Stimulated activated naive CD4-positive, alpha-beta T cell (primary cell): ENCODE results near the gene HCN2.

Experiments used
- DNase-seq, 6 experiments: peaks; one replicate each; lab custom pipeline; 2025; lab: John Stamatoyannopoulos, UW

HCN2 gene

DNA sequence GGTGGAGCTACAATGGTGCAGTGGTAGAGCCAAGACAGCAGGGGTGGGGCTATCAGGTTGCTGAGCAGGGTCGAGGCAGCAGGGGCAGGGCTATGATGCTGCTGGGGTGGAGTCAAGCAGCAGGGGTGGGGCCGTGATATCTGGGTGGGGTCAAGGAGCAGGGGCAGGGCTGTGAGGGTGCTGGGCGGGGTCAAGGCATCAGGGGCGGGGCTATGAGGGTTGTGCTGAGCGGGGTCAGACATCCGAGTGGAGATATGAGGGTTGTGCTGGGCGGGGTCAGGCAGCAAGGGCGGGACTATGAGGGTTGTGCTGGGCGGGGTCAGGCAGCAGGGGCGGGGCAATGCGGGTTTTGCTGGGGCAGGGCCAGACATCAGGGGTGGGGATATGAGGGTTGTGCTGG lies 14.7 kb downstream of the HCN2 start:
- peak in 3 of 6 experiments; percentile 17 to 37 (median 22) for DNase-seq

DNA sequence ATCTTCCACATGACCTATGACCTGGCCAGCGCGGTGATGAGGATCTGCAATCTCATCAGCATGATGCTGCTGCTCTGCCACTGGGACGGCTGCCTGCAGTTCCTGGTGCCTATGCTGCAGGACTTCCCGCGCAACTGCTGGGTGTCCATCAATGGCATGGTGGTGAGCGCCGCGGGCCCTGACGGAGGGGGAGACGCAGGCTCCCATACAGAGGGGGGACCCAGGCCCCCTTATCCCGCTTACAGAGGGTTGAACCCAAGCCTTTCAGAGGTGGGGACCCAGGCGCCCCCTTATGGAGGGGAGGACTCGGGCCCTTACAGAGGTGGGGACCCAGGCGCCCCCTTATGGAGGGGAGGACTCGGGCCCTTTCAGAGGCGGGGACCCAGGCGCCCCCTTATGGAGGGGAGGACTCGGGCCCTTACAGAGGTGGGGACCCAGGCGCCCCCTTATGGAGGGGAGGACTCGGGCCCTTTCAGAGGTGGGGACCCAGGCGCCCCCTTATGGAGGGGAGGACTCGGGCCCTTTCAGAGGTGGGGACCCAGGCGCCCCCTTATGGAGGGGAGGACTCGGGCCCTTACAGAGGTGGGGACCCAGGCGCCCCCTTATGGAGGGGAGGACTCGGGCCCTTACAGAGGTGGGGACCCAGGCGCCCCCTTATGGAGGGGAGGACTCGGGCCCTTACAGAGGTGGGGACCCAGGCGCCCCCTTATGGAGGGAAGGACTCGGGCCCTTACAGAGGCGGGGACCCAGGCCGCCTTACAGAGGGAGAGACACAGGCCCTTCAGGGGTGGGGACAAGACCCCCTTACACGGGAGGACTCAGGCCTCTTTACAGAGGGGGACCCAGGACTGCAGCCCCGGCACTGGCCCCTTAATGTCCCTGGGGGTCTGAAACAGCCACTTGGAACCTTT lies 15.6 kb downstream of the HCN2 start:
- peak in 1 of 6 experiments; percentile 34 for DNase-seq

DNA sequence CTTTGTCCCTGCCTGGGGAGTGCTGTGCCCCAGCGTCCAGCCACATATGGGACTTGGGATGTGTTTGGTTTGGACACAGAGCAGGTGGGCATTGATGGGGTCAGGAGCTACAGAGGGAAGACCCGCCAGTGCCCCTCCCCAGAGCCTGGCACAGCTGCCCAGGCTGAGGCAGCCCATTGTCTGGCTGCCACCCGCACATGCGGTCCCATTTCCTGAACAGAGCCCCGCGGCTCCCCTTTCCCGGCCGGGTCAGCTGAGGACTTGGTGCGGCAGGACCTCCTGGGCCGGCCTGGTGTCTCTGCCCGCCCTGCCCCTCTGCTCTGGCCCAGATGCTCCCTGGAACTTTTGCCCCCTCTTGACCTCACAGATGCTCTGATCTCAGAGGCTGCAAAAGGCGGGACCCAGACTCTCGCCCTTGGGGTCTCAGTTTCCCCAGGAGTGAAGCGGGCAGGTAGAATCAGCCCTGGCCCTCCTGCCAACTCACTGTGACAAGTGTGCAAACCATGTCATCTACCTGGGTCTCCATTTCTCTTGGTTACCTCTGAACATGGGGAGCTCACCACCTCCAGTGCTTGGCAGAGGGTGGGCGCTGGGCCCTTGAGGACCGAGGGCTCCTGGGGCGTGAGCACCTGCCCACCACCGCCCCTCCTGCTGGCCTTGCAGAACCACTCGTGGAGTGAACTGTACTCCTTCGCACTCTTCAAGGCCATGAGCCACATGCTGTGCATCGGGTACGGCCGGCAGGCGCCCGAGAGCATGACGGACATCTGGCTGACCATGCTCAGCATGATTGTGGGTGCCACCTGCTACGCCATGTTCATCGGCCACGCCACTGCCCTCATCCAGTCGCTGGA lies 17.8 kb downstream of the HCN2 start:
- no peak for DNase-seq

DNA sequence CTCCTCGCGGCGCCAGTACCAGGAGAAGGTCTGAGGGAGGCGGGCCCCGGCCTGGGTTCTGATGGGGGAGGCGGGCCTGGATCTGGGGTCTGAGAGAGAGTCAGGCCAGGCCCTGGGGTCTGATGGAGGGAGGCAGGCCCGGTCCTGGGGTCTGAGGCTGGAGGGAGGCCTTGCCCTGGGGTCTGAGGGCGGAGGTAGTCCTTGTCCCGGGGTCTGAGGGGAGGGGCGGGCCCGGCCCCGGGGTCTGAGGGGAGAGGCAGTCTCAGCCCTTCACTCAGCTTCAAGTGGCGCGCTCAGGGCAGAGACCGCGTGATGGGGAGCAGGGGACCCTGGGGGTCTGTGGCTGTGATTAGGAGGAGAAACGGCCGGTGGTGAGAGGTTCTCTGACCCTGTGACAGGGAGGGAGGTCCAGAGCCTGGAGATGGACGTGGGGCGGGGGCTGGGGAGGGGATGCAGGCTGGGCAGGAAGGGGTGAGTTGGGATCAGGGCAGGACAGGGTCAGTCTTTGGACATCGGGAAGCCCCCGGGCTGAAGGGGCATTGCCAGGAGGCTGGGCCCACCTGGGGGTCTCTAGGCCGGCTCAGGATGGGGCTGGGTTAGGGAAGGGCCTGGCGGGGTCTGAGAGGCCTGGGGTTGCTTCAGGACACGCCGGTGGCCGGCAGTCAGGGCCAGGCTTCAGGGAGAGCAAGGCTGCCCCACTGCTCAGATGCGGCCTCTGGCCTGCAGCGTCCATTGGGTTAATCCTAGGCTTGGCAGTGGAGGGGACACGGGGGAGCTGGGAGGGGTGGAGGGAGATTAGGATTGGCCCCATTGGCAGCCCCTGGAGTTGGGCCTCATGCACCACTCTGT lies 18.7 kb downstream of the HCN2 start:
- no peak for DNase-seq

DNA sequence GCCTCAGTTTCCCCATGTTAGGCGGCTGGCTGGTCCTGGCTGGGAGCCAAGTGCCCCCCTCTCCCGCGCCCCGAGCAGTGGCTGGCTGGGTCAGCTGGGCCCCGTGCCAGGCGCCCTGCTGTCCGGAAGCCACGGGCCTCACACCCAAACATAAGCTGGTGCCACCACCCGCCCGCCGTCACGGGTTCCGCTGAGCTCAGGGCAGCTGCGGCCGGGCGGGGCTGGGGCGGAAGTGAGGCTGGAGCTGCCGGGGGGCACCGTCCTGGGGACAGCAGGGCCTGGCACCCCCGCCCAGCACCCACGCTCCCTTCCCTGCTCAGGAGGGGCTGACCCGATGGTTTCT lies 19.3 kb downstream of the HCN2 start:
- DNase-seq = no peak

DNA sequence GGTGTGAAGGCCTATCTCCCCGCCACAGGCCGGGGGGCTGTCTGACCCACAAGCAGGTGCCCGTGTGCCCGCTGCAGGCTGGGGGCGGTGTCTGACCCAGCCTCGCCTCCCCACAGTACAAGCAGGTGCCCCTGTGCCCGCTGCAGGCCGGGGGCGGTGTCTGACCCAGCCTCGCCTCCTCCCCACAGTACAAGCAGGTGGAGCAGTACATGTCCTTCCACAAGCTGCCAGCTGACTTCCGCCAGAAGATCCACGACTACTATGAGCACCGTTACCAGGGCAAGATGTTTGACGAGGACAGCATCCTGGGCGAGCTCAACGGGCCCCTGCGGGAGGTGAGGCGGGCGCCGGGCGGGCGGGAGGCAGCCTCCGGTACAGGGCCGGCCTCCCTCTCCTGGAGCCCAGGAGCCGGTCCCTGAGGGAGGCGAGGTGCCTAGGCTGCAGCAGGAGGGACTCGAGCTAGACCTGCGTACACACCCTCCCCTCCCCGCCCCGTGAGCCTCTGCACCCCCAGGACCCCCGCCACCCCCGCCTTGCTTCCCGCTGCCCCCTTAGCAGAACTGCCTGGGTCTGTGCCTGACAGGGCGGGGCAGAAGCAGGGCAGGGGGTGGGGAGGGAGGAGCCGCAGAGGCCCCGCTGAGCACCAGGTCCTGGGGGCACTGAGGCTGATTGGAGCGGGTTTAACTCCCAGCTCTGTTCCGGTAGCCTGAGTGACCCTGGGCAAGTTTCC lies 20.6 kb downstream of the HCN2 start:
- DNase-seq = peak in 4 of 6 experiments; percentile 16 to 37 (median 30)

DNA sequence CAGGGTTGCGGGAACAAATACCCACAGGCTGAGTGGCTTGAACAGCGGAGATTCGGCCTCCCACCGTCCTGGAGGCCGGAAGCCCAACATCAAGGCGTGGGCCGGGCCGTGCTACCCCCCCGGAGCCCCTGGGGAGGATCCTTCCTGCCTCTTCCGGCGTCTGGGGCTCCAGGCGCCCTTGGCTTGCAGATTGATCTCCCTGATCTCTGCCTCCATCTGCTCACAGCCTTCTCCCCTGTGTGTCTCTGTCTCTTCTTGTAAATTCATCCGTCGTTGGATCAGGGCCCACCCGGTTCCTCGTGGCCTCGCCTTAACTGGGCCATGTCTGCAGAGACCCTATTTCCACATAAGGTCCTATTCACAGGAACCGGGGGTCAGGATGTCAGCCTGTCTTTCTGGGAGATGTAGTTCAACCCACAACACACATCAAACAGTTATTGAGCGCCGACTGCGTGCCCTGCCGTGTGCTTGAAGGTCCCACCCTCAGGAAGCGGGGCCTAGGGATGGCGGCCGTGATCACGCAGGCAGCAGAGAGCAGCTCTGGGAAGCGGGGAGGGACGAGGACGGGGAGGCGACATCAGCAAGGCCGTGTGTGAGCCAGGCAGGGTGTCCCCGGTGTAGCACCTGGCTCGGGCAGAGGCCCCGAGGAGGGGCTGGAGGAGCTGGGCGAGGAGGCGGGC lies 21.3 kb downstream of the HCN2 start:
- peak; percentile 43 to 73 (median 56) for DNase-seq

DNA sequence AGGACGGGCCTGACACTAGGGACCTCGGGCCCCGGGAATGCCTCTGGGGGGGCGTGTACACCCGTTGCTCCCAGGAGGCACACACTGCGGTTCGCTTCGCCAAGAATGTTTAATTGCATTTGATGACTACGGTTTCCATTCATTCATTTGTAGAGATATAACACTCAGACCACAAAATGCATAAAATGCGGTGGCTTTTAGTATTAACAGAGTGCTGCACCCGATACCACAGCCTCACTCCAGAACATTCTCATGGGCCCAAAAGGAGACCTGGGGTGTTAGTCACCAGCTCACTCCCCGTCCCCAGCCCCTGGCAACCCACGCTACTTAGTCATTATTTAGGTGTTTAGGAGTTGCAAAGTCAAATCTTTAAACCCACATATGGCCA lies 21.8 kb downstream of the HCN2 start:
- DNase-seq = no peak

DNA sequence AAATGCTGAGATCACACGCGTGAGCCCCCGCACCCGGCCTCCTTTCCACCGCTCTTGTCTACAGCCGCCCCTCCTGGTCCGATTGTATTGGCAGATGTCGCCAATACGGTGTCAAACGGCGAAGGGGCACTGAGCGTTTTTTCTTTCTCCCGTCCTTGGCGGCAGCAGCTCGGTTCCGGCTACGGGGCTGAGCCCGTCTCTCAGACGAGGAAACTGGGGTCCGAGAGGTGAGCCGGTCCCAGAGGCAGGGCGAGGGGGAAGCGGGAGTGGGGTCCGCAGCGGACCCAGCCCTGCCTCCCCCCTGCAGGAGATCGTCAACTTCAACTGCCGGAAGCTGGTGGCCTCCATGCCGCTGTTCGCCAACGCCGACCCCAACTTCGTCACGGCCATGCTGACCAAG lies 23.3 kb downstream of the HCN2 start:
- DNase-seq = no peak

DNA sequence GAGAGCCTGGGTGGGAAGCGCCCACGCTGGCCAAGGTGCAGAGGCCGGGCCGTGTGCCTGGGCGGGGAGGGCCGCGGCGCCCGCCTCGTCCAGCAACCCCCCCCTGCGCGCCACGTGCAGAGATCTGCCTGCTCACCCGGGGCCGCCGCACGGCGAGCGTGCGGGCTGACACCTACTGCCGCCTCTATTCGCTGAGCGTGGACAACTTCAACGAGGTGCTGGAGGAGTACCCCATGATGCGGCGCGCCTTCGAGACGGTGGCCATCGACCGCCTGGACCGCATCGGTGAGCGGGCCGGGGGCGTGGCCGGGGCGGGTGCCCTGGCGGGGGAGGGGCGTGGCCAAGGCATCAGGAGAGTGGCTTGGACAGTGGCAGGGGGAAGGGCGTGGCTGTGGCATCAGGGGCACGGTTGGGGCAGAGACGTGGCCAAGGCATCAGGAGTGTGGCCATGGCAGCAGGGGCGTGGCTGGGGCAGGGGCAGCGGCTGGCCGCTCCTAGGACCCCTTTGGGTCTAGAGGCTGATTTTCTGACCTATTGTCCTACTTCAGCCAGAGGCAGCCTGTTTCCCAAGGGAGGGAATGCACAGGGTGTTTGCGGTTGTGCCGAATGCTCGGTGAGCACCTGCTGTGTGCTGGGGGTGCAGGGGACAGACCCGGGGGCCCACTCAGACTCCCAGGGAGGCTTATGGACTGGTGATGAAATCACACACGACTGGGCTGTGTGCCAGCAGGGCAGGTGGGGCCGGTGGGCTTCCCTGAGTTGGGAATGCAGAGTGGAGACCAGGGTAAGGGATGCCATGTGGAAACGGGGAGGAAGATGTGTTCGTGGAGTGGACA lies 24.3 kb downstream of the HCN2 start:
- DNase-seq = no peak

DNA sequence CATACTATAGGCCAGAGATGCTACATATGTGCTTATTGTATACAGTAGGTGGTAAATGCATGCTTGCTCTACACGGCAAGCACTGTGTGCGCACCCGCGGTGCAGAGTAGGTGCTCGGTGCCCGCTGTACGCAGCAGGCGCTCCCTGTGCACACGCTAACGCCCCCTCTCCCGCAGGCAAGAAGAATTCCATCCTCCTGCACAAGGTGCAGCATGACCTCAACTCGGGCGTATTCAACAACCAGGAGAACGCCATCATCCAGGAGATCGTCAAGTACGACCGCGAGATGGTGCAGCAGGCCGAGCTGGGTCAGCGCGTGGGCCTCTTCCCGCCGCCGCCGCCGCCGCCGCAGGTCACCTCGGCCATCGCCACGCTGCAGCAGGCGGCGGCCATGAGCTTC lies 25.9 kb downstream of the HCN2 start:
- no peak for DNase-seq

DNA sequence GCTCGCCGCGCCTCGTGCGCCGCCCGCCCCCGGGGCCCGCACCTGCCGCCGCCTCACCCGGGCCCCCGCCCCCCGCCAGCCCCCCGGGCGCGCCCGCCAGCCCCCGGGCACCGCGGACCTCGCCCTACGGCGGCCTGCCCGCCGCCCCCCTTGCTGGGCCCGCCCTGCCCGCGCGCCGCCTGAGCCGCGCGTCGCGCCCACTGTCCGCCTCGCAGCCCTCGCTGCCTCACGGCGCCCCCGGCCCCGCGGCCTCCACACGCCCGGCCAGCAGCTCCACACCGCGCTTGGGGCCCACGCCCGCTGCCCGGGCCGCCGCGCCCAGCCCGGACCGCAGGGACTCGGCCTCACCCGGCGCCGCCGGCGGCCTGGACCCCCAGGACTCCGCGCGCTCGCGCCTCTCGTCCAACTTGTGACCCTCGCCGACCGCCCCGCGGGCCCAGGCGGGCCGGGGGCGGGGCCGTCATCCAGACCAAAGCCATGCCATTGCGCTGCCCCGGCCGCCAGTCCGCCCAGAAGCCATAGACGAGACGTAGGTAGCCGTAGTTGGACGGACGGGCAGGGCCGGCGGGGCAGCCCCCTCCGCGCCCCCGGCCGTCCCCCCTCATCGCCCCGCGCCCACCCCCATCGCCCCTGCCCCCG lies 26.5 kb downstream of the HCN2 start:
- DNase-seq = no peak

DNA sequence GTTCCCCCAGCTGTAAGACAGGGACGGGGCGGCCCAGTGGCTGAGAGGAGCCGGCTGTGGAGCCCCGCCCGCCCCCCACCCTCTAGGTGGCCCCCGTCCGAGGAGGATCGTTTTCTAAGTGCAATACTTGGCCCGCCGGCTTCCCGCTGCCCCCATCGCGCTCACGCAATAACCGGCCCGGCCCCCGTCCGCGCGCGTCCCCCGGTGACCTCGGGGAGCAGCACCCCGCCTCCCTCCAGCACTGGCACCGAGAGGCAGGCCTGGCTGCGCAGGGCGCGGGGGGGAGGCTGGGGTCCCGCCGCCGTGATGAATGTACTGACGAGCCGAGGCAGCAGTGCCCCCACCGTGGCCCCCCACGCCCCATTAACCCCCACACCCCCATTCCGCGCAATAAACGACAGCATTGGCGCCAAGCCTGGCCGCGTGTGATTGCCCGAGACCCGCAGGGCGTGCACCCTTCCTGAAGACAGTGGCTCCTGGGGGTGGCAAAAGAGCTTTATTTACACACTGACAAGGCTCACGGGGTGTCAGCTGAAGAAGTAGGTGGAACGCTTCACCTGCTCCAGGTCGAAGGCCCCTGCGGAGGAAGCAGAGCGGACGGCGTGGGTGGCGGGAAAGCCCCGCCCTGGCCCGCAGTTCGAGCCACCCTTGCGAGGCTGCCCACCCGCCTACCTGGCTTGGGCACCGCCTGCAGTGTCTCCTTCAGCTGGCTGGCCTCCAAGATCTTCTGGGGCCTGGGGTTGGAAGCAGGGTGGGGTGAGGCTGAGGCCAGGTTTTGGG lies 27.3 kb downstream of the HCN2 start:
- no peak for DNase-seq

DNA sequence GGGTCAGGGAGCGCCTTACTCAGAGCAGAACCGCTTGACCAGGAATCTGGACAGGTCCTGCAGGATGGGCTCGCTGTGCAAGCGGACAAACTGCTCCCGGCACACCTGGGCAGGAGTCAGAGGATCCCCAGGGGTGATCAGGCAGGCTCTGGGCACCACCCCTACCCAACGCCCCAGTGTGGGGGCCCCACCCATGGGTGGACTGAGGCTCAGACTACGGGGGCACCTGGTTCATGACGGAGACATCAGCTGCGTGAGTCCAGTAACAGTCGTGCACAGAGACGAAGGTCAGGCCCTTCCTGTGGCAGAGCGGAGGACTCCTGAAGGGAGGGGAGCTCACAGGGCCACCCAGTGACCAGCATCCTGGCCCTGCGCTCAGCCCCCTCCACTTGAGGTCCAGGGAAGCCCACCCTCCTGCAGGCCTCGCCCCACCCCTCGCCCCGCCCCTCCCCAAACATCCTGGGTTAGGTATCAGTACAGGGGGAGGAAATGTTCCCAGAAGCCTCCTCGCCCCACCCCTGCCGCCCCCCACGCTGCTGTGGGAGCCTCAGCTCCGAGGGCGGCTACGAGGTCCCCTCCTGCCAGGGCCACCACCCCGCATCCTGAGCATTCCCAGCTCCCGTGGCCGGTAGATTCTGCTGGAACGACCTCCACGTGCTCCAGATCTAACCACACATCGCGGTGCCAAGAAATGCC lies 28.0 kb downstream of the HCN2 start:
- no peak for DNase-seq

DNA sequence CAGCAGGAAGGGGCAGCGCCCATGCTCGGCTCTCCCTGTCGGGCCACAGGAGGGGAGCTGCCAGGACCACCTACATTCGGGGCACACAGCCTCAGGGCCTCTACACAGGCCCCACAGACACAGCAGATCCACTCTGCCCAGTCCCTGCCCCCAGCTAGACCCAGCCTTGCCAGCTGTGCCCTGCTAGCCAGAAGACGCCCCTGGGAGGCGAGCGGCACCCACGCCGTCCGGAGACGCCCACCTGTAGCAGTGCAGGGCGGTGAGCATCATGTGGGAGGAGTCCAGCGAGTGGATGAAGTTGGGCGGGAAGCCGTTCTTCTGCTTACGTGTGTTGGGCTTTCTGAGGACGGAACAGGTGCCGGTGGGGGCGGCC lies 28.6 kb downstream of the HCN2 start:
- DNase-seq = no peak

DNA sequence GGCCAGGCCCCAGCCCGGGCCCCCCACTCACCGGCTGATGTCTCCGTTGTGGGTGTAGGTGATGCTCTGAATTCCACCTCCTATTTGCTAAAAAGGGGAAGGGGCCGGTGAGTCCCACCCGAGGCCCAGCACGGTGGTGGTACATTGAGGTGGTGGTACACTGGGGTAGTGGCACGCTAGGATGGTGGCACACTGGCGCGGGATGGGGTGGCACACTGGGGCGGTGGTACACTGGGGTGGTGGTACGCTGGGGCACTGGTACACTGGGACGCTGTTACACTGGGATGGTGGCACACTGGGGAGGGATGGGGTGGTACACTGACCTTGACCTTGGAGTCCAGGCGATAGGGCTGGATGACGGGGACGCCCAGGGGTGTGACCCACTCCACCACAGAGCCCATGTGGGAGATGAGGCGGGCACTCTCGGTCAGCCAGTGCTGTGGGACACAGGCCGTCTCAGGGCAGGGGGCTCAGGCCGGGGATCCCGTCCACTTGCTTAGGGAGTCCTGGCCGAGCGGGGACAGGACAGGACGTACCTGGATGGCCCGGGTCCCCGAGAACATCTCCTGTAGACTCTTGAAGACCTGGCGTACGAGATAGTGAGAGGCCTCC lies 29.1 kb downstream of the HCN2 start:
- no peak for DNase-seq

DNA sequence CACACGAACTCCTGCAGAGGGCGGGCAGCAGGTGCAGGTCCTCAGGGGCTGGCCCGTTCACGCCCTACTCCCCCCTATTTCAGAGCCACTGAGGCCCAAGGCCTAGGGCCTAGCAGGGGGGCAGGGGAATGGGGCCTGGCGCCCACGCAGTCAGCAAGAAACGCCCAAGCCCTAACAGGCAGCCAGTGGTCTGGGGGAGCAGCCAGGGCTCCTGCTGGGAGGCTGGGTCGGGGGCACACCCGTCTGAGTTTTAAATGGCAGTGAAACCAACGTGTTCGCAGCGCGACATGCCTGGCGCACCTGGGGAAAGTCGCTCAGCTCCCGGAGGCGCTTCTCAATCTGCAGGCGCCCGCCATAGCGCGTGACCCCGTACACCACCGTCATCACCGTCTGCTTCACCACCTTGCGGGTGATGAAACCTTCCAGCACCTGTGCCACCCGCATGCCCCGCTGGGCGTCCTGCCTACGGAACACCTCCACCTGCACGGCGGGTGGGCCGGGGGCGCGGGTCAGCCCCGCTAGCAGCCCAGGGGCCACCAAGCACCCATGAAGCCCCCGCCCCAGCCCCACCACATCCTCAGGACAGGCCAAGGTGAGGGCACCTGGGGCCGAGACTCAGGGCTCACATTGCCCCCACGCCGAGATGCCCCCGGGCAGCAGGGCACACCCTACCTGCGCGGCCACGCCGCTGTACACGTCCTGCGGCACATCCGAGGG lies 29.8 kb downstream of the HCN2 start:
- no peak for DNase-seq
